ENCODE data around the gene VASH1.
A peak's percentile ranks its signal among the peaks of the same experiment; 100 is the strongest.

The VASH1 gene

DNA sequence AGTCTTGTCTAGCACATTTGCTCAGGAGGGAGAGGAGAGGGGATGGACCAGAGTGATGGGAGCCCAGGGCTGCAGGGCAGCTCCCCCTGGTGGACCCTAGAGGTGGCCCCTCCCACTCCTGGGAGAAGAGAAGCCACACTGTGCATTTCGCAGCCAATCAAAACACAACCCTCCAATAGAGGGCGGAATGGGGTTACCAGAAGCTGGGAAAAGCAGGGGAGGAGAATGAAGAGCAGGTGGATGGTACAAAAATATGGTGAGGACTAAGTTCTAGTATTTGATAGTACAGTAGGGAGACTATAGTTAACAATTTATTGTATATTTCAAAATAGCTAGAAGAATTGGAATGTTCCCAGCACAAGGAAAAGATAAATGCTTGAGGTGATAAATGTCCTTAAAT, 23.6 kb downstream of the VASH1 start:
- Histone ChIP-seq H3K27ac (ENCODE audit: insufficient read depth in 1 of 2, low read depth in 1 of 2, low read length in 2 of 2, poor library complexity in 1 of 2, severe bottlenecking in 2 of 2) (no peak overlapping the region), H3K27me3 (replicated peaks in 2 of 5; ENCODE audit: control insufficient read depth in 4 of 5, insufficient read depth in 5 of 5, low read length in 4 of 5) (no peaks in the 10 kb centered on the region), H3K4me1 (ENCODE audit: control extremely low read depth in 1 of 4, control insufficient read depth in 4 of 4, insufficient read depth in 4 of 4, low read length in 3 of 4) (peaks cover 0 to 33% (median 25%) of the 10 kb centered on the region in 4 experiments), H3K36me3 (ENCODE audit: control insufficient read depth in 4 of 4, insufficient read depth in 4 of 4, low read length in 3 of 4) (peaks cover 6 to 57% (median 37%) of the 10 kb centered on the region in 4 experiments), H3K4me3 (ENCODE audit: control insufficient read depth in 1 of 7, extremely low read depth in 1 of 7, insufficient read depth in 4 of 7, low read depth in 2 of 7, low read length in 6 of 7) (no peak overlapping the region), H3K9me3 (ENCODE audit: control extremely low read depth in 1 of 5, control insufficient read depth in 4 of 5, insufficient read depth in 2 of 5, low read depth in 1 of 5, low read length in 4 of 5) (no peaks in the 10 kb centered on the region)
- POLR2A ChIA-PET = interaction anchor here (0.6 to 3.7 kb wide), 8 partner anchors 9 to 75 kb away, joined by 3 to 17 read pairs (median 5); no protein-coding TSS in a partner anchor
- CTCF ChIA-PET = interaction anchor here (0.7 to 16.5 kb wide), 17 partner anchors 9 to 316 kb away, joined by 3 to 520 read pairs (median 10); partner anchors contain the start of gene VASH1
- peak; percentile 80 to 88 (median 84) for DNase-seq
- WGBS (ENCODE audit: insufficient coverage) = no CpG with 5 or more reads among the region's 2 CpGs

DNA sequence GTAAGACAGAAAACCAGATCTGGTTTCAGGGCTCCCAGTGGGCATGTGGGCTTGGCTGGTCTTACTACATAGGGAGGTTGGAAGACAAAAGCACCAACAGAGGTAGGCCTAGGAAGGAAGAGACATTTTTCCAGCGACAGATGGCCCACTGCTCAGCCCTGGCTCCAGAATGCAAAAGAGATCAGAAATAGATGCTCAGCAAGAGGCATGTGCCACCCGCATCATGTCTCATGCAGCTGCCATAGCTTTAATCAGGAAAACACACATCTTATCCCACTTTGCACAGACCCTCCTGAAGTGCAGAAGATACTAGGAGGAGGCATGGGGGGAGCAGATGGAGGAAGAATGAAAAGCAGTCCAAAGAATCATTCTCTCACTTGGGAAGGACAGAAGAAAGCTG, 25.3 kb downstream of the VASH1 start:
- ChIA-PET CTCF (interaction anchor here (0.9 to 16.5 kb wide), 8 partner anchors 8 to 93 kb away, joined by 3 to 520 read pairs (median 20); no protein-coding TSS in a partner anchor), POLR2A (interaction anchor here (1.5 kb wide), 1 partner anchor 76 kb away, joined by 4 read pairs; no protein-coding TSS in a partner anchor)
- Histone ChIP-seq H3K36me3 (ENCODE audit: control insufficient read depth in 4 of 4, insufficient read depth in 4 of 4, low read length in 3 of 4) (peaks cover 12 to 66% (median 47%) of the 10 kb centered on the region in 4 experiments), H3K27ac (ENCODE audit: insufficient read depth in 1 of 2, low read depth in 1 of 2, low read length in 2 of 2, poor library complexity in 1 of 2, severe bottlenecking in 2 of 2) (no peak overlapping the region), H3K9me3 (ENCODE audit: control extremely low read depth in 1 of 5, control insufficient read depth in 4 of 5, insufficient read depth in 2 of 5, low read depth in 1 of 5, low read length in 4 of 5) (peaks cover 0 to under 1% (median 0%) of the 10 kb centered on the region in 5 experiments), H3K27me3 (replicated peaks in 2 of 5; ENCODE audit: control insufficient read depth in 4 of 5, insufficient read depth in 5 of 5, low read length in 4 of 5) (no peaks in the 10 kb centered on the region), H3K4me3 (ENCODE audit: control insufficient read depth in 1 of 7, extremely low read depth in 1 of 7, insufficient read depth in 4 of 7, low read depth in 2 of 7, low read length in 6 of 7) (no peak overlapping the region), H3K4me1 (ENCODE audit: control extremely low read depth in 1 of 4, control insufficient read depth in 4 of 4, insufficient read depth in 4 of 4, low read length in 3 of 4) (peaks cover 0 to 28% (median 20%) of the 10 kb centered on the region in 4 experiments)
- no CpG with 5 or more reads among the region's 2 CpGs for WGBS (ENCODE audit: insufficient coverage)
- DNase-seq = no peak

DNA sequence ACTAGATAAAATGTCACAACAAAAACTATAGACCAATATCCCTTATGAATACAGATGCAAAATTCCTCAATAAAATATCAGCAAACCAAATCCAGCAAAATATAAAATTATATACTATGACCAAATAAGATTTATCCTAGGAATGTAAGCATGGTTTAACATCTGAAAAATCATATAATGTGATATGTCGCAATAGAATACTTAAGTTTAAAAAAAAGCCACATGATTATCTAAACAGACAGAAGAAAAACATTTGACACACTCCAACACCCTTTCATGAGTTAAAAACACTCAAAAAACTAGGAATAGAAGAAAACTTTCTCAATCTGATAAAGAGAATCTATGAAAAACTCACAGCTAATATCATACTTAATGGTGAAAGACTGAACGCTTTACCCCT, 31.2 kb downstream of the VASH1 start:
- Histone ChIP-seq H3K4me1 (ENCODE audit: control extremely low read depth in 1 of 4, control insufficient read depth in 4 of 4, insufficient read depth in 4 of 4, low read length in 3 of 4) (no peaks in the 10 kb centered on the region), H3K9me3 (ENCODE audit: control extremely low read depth in 1 of 5, control insufficient read depth in 4 of 5, insufficient read depth in 2 of 5, low read depth in 1 of 5, low read length in 4 of 5) (peaks cover 0 to 3% (median 0%) of the 10 kb centered on the region in 5 experiments), H3K27me3 (replicated peaks in 2 of 5; ENCODE audit: control insufficient read depth in 4 of 5, insufficient read depth in 5 of 5, low read length in 4 of 5) (no peaks in the 10 kb centered on the region), H3K4me3 (ENCODE audit: control insufficient read depth in 1 of 7, extremely low read depth in 1 of 7, insufficient read depth in 4 of 7, low read depth in 2 of 7, low read length in 6 of 7) (no peak overlapping the region), H3K36me3 (ENCODE audit: control insufficient read depth in 4 of 4, insufficient read depth in 4 of 4, low read length in 3 of 4) (peaks cover 17 to 62% (median 44%) of the 10 kb centered on the region in 4 experiments), H3K27ac (ENCODE audit: insufficient read depth in 1 of 2, low read depth in 1 of 2, low read length in 2 of 2, poor library complexity in 1 of 2, severe bottlenecking in 2 of 2) (no peak overlapping the region)
- WGBS (ENCODE audit: insufficient coverage) = no CpG with 5 or more reads among the region's 2 CpGs
- CTCF ChIA-PET = no interaction called here
- POLR2A ChIA-PET = no interaction called here
- no peak for DNase-seq

GRCh38 chr14:76793324-76793723, 32.1 kb downstream of the VASH1 start:
- WGBS (ENCODE audit: insufficient coverage) = 100% methylated on average over 2 of the region's 4 CpGs
- Histone ChIP-seq H3K4me1 (ENCODE audit: control extremely low read depth in 1 of 4, control insufficient read depth in 4 of 4, insufficient read depth in 4 of 4, low read length in 3 of 4) (no peaks in the 10 kb centered on the region), H3K36me3 (ENCODE audit: control insufficient read depth in 4 of 4, insufficient read depth in 4 of 4, low read length in 3 of 4) (peaks cover 19 to 62% (median 41%) of the 10 kb centered on the region in 4 experiments), H3K4me3 (ENCODE audit: control insufficient read depth in 1 of 7, extremely low read depth in 1 of 7, insufficient read depth in 4 of 7, low read depth in 2 of 7, low read length in 6 of 7) (no peak overlapping the region), H3K27me3 (replicated peaks in 2 of 5; ENCODE audit: control insufficient read depth in 4 of 5, insufficient read depth in 5 of 5, low read length in 4 of 5) (no peaks in the 10 kb centered on the region), H3K27ac (ENCODE audit: insufficient read depth in 1 of 2, low read depth in 1 of 2, low read length in 2 of 2, poor library complexity in 1 of 2, severe bottlenecking in 2 of 2) (no peak overlapping the region), H3K9me3 (ENCODE audit: control extremely low read depth in 1 of 5, control insufficient read depth in 4 of 5, insufficient read depth in 2 of 5, low read depth in 1 of 5, low read length in 4 of 5) (peaks cover 0 to 3% (median 0%) of the 10 kb centered on the region in 5 experiments)
- CTCF ChIA-PET = no interaction called here
- DNase-seq = no peak
- POLR2A ChIA-PET = no interaction called here

DNA sequence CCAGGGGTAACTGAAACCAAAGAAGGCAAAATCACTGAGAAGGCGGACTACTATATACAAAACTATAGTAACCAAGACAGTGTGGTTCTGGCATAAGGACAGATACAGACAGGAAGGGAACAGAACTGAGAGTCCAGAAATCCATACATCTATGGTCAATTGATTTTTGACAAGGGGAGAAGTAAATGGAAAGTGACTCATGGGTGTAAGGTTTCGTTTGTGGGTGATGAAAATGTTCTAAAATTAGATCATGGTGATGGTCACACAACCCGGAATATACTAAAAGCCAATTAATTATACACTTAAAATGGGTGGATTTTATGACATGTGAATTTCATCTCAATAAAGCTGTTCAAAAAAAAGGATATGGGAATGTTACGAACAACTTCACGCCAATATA, 32.7 kb downstream of the VASH1 start:
- no CpG with 5 or more reads among the region's 5 CpGs for WGBS (ENCODE audit: insufficient coverage)
- Histone ChIP-seq H3K9me3 (ENCODE audit: control extremely low read depth in 1 of 5, control insufficient read depth in 4 of 5, insufficient read depth in 2 of 5, low read depth in 1 of 5, low read length in 4 of 5) (peaks cover 0 to 3% (median 0%) of the 10 kb centered on the region in 5 experiments), H3K36me3 (ENCODE audit: control insufficient read depth in 4 of 4, insufficient read depth in 4 of 4, low read length in 3 of 4) (peaks cover 19 to 56% (median 37%) of the 10 kb centered on the region in 4 experiments), H3K4me3 (ENCODE audit: control insufficient read depth in 1 of 7, extremely low read depth in 1 of 7, insufficient read depth in 4 of 7, low read depth in 2 of 7, low read length in 6 of 7) (no peak overlapping the region), H3K27ac (ENCODE audit: insufficient read depth in 1 of 2, low read depth in 1 of 2, low read length in 2 of 2, poor library complexity in 1 of 2, severe bottlenecking in 2 of 2) (no peak overlapping the region), H3K27me3 (replicated peaks in 2 of 5; ENCODE audit: control insufficient read depth in 4 of 5, insufficient read depth in 5 of 5, low read length in 4 of 5) (no peaks in the 10 kb centered on the region), H3K4me1 (ENCODE audit: control extremely low read depth in 1 of 4, control insufficient read depth in 4 of 4, insufficient read depth in 4 of 4, low read length in 3 of 4) (no peaks in the 10 kb centered on the region)
- no peak for DNase-seq
- POLR2A ChIA-PET = no interaction called here
- CTCF ChIA-PET = no interaction called here

- no peak overlapping the region for H3K27ac ChIP-seq (ENCODE audit: insufficient read depth in 1 of 2, low read depth in 1 of 2, low read length in 2 of 2, poor library complexity in 1 of 2, severe bottlenecking in 2 of 2)
- DNase-seq = no peak
- ChIA-PET POLR2A (no interaction called here), CTCF (interaction anchor here (1.3 to 2.8 kb wide), 5 partner anchors 9 to 96 kb away, joined by 3 to 13 read pairs (median 4); no protein-coding TSS in a partner anchor)
- no peaks in the 10 kb centered on the region for H3K9me3 ChIP-seq (ENCODE audit: control extremely low read depth in 1 of 5, control insufficient read depth in 4 of 5, insufficient read depth in 2 of 5, low read depth in 1 of 5, low read length in 4 of 5)
- peaks cover 7 to 25% (median 10%) of the 10 kb centered on the region in 4 experiments for H3K4me1 ChIP-seq (ENCODE audit: control extremely low read depth in 1 of 4, control insufficient read depth in 4 of 4, insufficient read depth in 4 of 4, low read length in 3 of 4)
- no peak overlapping the region for H3K4me3 ChIP-seq (ENCODE audit: control insufficient read depth in 1 of 7, extremely low read depth in 1 of 7, insufficient read depth in 4 of 7, low read depth in 2 of 7, low read length in 6 of 7)
- no peaks in the 10 kb centered on the region for H3K27me3 ChIP-seq (replicated peaks in 2 of 5; ENCODE audit: control insufficient read depth in 4 of 5, insufficient read depth in 5 of 5, low read length in 4 of 5)
- WGBS (ENCODE audit: insufficient coverage) = 98% methylated on average over 12 of the region's 12 CpGs
- H3K36me3 ChIP-seq (ENCODE audit: control insufficient read depth in 4 of 4, insufficient read depth in 4 of 4, low read length in 3 of 4) = peaks cover 23 to 65% (median 51%) of the 10 kb centered on the region in 4 experiments
Observed at GRCh38 chr14:76806446-76806845, 45.2 kb downstream of the VASH1 start.

- Histone ChIP-seq H3K36me3 (ENCODE audit: control insufficient read depth in 4 of 4, insufficient read depth in 4 of 4, low read length in 3 of 4) (peaks cover 23 to 55% (median 44%) of the 10 kb centered on the region in 4 experiments), H3K9me3 (ENCODE audit: control extremely low read depth in 1 of 5, control insufficient read depth in 4 of 5, insufficient read depth in 2 of 5, low read depth in 1 of 5, low read length in 4 of 5) (no peaks in the 10 kb centered on the region), H3K4me3 (ENCODE audit: control insufficient read depth in 1 of 7, extremely low read depth in 1 of 7, insufficient read depth in 4 of 7, low read depth in 2 of 7, low read length in 6 of 7) (no peak overlapping the region), H3K27me3 (replicated peaks in 2 of 5; ENCODE audit: control insufficient read depth in 4 of 5, insufficient read depth in 5 of 5, low read length in 4 of 5) (no peaks in the 10 kb centered on the region), H3K4me1 (ENCODE audit: control extremely low read depth in 1 of 4, control insufficient read depth in 4 of 4, insufficient read depth in 4 of 4, low read length in 3 of 4) (peaks cover 9 to 30% (median 20%) of the 10 kb centered on the region in 4 experiments), H3K27ac (ENCODE audit: insufficient read depth in 1 of 2, low read depth in 1 of 2, low read length in 2 of 2, poor library complexity in 1 of 2, severe bottlenecking in 2 of 2) (no peak overlapping the region)
- no peak for DNase-seq
- WGBS (ENCODE audit: insufficient coverage) = 100% methylated on average over 1 of the region's 1 CpG
- ChIA-PET CTCF (interaction anchor here (1.1 to 2.8 kb wide), 4 partner anchors 21 to 98 kb away, joined by 3 to 13 read pairs (median 8); no protein-coding TSS in a partner anchor), POLR2A (no interaction called here)
Observed at GRCh38 chr14:76808011-76808410, 46.7 kb downstream of the VASH1 start.

Measured in common myeloid progenitor, CD34-positive (primary cell).